Smooth muscle cell (in vitro differentiated cells): ENCODE measurements around the gene ABCB11. TPM values are rescaled to one million over a fixed set of nuclear protein-coding genes. Genes with fewer than 3 reads are reported as not detected.

Experiments
- DNase-seq: peaks from one replicate; lab custom pipeline; 2025; ENCODE audit not compliant: unreplicated experiment; lab: John Stamatoyannopoulos, UW
- H2AFZ ChIP-seq: fragments of 200-600 bp; sonication (generic); 2 replicates; pipeline ENCODE4 v1.6.0; 2016; ENCODE audit warnings: antibody characterized with exemption, low read depth, mild to moderate bottlenecking
- H3F3A ChIP-seq: fragments of 200-600 bp; sonication (generic); 2 replicates; pipeline ENCODE4 v1.6.0; 2017; ENCODE audit warnings: antibody characterized with exemption, low read depth
- H3K27ac ChIP-seq: fragments of 200-600 bp; sonication (generic); 2 replicates; pipeline ENCODE4 v1.5.1; 2016; ENCODE audit warnings: low read depth, mild to moderate bottlenecking
- H3K27me3 ChIP-seq: fragments of 200-600 bp; sonication (generic); 2 replicates; pipeline ENCODE4 v1.6.1; 2016; ENCODE audit warnings: low read depth, mild to moderate bottlenecking
- H3K36me3 ChIP-seq: fragments of 200-600 bp; sonication (generic); 2 replicates; pipeline ENCODE4 v1.5.1; 2016; ENCODE audit warnings: low read depth
- H3K4me1 ChIP-seq: fragments of 200-600 bp; sonication (generic); 2 replicates; pipeline ENCODE4 v1.5.1; 2016; ENCODE audit warnings: low read depth
- H3K4me2 ChIP-seq: fragments of 200-600 bp; sonication (generic); 2 replicates; pipeline ENCODE4 v1.6.0; 2016; ENCODE audit warnings: mild to moderate bottlenecking
- H3K4me3 ChIP-seq: fragments of 200-600 bp; sonication (generic); 2 replicates; pipeline ENCODE4 v1.5.1; 2016; ENCODE audit warnings: mild to moderate bottlenecking
- H3K79me2 ChIP-seq: fragments of 200-600 bp; sonication (generic); 2 replicates; pipeline ENCODE4 v1.6.0; 2016; ENCODE audit warnings: low read depth, mild to moderate bottlenecking
- H3K9ac ChIP-seq: fragments of 200-600 bp; sonication (generic); 2 replicates; pipeline ENCODE4 v1.6.0; 2016; ENCODE audit warnings: low read depth
- H3K9me3 ChIP-seq: fragments of 200-600 bp; sonication (generic); replicated peaks from 2 replicates; pipeline ENCODE4 v1.5.1; 2016; ENCODE audit warnings: low read depth
- H4K20me1 ChIP-seq: fragments of 200-600 bp; sonication (generic); 2 replicates; pipeline ENCODE4 v1.6.0; 2016; ENCODE audit warnings: low read depth
- WGBS: methylation state at CpG from one replicate; pipeline ENCODE4 v1.1.7; 2016; ENCODE audit warnings: low lambda C conversion rate; 5-methylcytosine and 5-hydroxymethylcytosine counted together
- polyA plus RNA-seq: library from polyadenylated mRNA; unstranded; fragments of >200 nt; fragmentation: Nextera tagmentation; extraction: Ambion mirVana; gene quantifications from 2 replicates; pipeline ENCODE4 v1.2.1, GENCODE V29; 2016
- total RNA-seq: library from RNA; depleted of rRNA; stranded (reverse); fragments of >200 nt; gene quantifications from 2 replicates; pipeline ENCODE4 v1.2.3, GENCODE V29; 2014
- TF ChIP-seq, protein P1 (sequence below): fragments of 200-600 bp; sonication (generic); IDR thresholded peaks from 2 replicates; pipeline ENCODE4 v1.5.1; 2017; ENCODE audit warnings: borderline replicate concordance, mild to moderate bottlenecking, antibody characterized with exemption; ENCODE audit not compliant: insufficient read depth, poor library complexity, severe bottlenecking

ABCB11 gene
- total and polyA plus RNA-seq, 2 experiments from 2014 or later = 0.04 to 0.05 TPM

DNA sequence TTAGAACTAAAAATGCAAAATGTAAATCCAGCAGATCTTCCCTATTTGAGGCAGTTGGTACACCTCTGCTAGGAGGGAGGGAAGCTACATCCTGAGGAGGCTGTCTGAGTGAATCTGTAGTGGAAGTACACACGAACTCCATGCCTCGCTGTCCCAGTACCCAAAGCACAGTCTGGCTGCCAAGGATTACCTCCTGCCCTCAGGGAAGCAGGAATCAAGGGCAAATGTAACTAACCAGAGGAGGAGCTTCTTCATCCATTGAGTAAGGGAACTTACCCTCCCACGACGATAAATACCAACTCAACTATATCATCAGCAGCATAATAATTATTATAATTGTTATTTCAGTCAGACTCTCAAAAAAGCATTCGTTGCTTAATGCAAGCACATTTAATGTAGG lies 40.3 kb upstream of the ABCB11 start:
- Histone ChIP-seq H3K9me3 (no peaks in the 10 kb centered on the region), H3K9ac (no peak overlapping the region), H3K4me1 (no peaks in the 10 kb centered on the region), H2AFZ (no peak overlapping the region), H3F3A (no peaks in the 10 kb centered on the region), H3K79me2 (no peaks in the 10 kb centered on the region), H3K36me3 (no peaks in the 10 kb centered on the region), H3K27ac (no peak overlapping the region), H3K27me3 (peaks cover 21% of the 10 kb centered on the region), H3K4me2 (no peak overlapping the region), H4K20me1 (no peaks in the 10 kb centered on the region), H3K4me3 (no peak overlapping the region)
- DNase-seq = no peak
- 64% methylated on average over 5 of the region's 5 CpGs for WGBS
- TF ChIP-seq, protein P1, sequence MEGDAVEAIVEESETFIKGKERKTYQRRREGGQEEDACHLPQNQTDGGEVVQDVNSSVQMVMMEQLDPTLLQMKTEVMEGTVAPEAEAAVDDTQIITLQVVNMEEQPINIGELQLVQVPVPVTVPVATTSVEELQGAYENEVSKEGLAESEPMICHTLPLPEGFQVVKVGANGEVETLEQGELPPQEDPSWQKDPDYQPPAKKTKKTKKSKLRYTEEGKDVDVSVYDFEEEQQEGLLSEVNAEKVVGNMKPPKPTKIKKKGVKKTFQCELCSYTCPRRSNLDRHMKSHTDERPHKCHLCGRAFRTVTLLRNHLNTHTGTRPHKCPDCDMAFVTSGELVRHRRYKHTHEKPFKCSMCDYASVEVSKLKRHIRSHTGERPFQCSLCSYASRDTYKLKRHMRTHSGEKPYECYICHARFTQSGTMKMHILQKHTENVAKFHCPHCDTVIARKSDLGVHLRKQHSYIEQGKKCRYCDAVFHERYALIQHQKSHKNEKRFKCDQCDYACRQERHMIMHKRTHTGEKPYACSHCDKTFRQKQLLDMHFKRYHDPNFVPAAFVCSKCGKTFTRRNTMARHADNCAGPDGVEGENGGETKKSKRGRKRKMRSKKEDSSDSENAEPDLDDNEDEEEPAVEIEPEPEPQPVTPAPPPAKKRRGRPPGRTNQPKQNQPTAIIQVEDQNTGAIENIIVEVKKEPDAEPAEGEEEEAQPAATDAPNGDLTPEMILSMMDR = no peak

DNA sequence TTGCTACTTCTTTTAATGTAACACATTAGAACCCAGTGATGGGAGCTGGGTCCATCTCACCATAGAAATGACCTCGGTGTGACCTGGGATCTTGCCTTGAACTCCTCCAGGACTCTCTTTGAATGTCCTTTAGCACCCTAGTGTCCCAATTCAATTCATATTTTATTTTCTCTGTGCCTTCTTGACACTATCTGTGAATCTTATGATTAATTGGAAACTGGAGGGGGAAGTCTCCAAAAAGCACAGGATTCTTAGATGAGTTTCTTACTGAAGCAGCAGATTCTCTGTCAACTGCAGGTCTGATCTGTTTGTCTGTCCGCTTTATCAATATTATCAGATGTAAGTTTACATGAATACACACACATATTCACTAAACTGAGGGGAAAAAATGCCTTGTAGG lies 38.7 kb upstream of the ABCB11 start:
- H2AFZ ChIP-seq = no peak overlapping the region
- TF ChIP-seq, protein P1 = no peak
- no peaks in the 10 kb centered on the region for H3K4me1 ChIP-seq
- H4K20me1 ChIP-seq = no peaks in the 10 kb centered on the region
- no peak overlapping the region for H3K9ac ChIP-seq
- no peaks in the 10 kb centered on the region for H3K36me3 ChIP-seq
- peaks cover 20% of the 10 kb centered on the region for H3K27me3 ChIP-seq
- H3K79me2 ChIP-seq = no peaks in the 10 kb centered on the region
- no peaks in the 10 kb centered on the region for H3K9me3 ChIP-seq
- 94% methylated on average over 2 of the region's 2 CpGs for WGBS
- no peak overlapping the region for H3K4me3 ChIP-seq
- H3F3A ChIP-seq = no peaks in the 10 kb centered on the region
- H3K4me2 ChIP-seq = no peak overlapping the region
- H3K27ac ChIP-seq = no peak overlapping the region
- no peak for DNase-seq

GRCh38 chr2:169069341-169069740 lies 38.2 kb upstream of the ABCB11 start, which contains the start of gene DHRS9:
DHRS9 (plus strand) TSS chr2:169069563; CDS start chr2:169081582, 12,019 bp downstream.
- no peak for DNase-seq
- Histone ChIP-seq H3K9ac (no peak within 1 kb of the TSS), H3K9me3 (no peaks in the 10 kb centered on the region), H3K27me3 (peaks cover 20% of the 10 kb centered on the region), H2AFZ (no peak within 1 kb of the TSS), H3F3A (no peaks in the 10 kb centered on the region), H3K27ac (no peak within 1 kb of the TSS), H3K4me3 (no peak within 1 kb of the TSS), H3K79me2 (no peaks in the 10 kb centered on the region), H4K20me1 (no peaks in the 10 kb centered on the region), H3K4me1 (no peaks in the 10 kb centered on the region), H3K36me3 (no peaks in the 10 kb centered on the region), H3K4me2 (no peak within 1 kb of the TSS)
- 44% methylated on average over 5 of the region's 5 CpGs for WGBS
- TF ChIP-seq, protein P1 = no peak

GRCh38 chr2:169066897-169067296 lies 35.8 kb upstream of the ABCB11 start:
- Histone ChIP-seq H3F3A (no peaks in the 10 kb centered on the region), H3K4me1 (no peaks in the 10 kb centered on the region), H3K36me3 (no peaks in the 10 kb centered on the region), H3K4me2 (no peak overlapping the region), H4K20me1 (no peaks in the 10 kb centered on the region), H3K9me3 (no peaks in the 10 kb centered on the region), H2AFZ (no peak overlapping the region), H3K27ac (no peak overlapping the region), H3K4me3 (no peak overlapping the region), H3K79me2 (no peaks in the 10 kb centered on the region), H3K27me3 (peaks cover 16% of the 10 kb centered on the region), H3K9ac (no peak overlapping the region)
- WGBS = 8% methylated on average over 1 of the region's 1 CpG
- no peak for DNase-seq
- TF ChIP-seq, protein P1 = no peak
